HG03135 (cell line): ENCODE results near the gene GDE1.
A peak's percentile ranks its signal among the peaks of the same experiment; 100 is the strongest.

Experiments used
- ATAC-seq: cut with Tn5 transposase; IDR thresholded peaks from one replicate; pipeline ENCODE4 v1.9.1; 2021; ENCODE audit warnings: mild to moderate bottlenecking, moderate library complexity; ENCODE audit not compliant: unreplicated experiment

GDE1 gene

DNA sequence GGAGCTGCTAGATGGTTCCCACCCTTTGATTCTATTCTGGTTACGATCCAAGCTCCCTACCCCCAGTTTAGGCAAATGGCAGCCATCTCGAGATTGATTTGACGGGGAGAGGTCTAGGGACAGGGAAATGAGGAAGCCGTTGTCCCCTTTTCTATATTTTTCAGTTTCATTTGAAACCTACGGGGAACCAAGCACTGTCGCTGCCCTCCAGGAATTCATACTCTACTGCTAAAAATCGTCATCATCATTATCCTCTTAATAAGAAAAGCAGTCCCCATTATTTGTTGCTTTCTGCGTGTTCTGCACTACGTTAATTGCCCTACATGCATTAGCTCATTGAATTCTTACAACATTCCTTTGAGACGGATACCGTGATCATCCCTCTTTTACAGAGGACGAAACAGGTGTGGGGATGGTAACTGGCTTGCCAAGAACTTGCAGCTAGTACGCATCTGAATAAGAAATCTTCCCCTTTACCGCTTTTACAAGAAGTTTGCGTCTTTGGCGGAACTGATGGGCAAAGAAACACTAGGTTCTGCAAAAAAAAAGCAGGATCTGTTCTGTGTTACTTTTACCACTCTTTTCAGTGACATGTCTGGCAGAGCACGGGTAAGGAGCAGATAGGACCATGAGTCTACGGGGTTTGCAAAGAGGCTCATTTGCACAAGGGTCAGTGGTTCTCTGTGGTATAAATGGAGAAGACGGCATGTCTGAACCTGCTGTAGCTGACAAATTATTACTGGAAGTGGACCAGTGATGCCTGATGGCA lies 2.9 kb upstream of the GDE1 start:
- no peak for ATAC-seq

DNA sequence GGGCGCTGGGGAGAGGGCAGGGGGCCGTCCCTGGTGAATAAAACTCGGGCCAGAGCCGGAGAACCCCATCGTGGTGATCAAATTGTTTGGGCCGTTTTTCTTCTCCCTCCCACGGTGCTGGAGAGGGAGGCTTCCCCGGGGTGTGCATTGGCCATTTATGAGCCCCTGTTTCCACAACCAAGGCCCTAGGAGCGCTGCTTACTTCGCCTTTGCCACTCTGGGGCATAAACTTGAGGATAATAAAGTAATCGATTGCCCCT lies 2.4 kb upstream of the GDE1 start:
- no peak for ATAC-seq

DNA sequence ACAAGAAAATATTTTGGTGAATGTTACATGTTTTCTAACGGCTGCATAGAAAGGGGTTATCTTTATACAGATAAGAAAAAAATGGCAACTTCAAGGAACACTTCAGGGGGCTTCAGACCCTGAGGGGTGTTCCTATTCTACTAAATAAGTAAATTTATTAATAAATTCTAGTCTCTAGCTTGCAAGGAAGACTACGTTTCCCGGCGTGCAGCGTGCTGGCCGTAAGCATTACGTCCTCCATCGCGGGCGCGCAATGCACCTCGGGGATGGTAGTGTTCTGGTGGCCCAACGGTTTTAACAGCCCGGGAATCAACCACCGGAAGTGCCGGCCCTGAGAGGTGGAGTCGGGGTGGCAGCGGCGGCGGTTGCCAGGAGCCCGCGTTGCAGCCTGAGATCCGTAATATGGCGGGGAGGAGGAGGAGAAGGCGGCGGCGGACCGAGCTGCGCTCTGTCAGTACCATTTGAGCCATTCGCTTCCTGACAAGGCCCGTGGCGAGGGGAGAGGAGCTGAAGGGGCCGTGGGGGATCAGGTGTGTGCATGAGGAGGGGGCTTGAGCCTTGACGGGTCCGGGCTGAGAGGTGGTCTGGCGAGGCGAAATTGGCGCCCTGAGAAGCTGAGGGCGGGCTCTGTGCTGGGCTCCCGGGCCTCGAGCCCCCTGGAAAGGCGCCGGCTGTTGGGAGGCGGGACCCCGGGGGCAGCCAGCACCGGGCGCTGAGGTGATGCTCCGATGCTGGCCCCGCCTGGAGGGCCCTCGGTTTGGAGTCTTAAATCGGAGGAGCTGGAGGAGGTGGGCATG lies 1.9 kb upstream of the GDE1 start, which contains the start of gene CCP110:
CCP110 (plus strand) TSS at position 384 of the 797 bp plus-strand sequence. CDS start 3,940 bp downstream, outside the sequence.
- peak; percentile 72 for ATAC-seq

DNA sequence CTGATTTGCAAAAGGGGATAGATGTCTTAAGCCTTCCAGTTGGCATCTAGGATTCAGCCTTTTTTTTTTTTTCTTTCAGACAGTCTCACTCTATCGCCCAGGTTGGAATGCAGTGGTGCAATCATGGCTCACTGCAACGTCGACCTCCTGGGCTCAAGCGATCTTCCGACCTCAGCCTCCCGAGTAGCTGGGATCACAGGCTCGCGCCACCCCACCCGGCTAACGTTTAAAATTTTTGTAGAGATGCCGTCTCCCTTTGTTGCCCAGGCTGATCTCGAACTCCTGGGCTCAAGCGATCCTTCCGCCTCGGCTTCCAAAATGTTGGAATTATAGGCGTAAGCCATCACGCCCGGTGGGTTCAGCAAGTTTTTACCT lies 1.3 kb upstream of the GDE1 start:
- no peak for ATAC-seq

DNA sequence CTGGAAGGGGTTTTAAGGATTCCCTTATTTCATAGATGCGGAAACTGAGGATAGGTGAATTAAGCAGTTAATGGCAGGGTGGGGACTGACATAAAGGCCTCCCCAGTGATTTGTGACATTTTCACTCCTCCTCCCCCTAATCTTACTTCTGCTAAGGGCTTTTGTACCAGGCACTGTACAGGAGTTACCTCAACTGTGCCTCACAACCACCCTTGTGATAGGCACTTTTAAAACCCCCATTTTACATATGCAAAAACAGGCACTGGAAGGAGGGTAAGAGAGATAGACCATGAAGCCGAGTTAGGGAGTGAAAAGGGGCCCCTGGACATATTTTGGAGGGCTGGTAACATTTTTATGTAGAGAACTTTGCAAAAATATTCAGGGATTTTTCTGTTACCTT lies 862 bp upstream of the GDE1 start:
- ATAC-seq, result no peak

DNA sequence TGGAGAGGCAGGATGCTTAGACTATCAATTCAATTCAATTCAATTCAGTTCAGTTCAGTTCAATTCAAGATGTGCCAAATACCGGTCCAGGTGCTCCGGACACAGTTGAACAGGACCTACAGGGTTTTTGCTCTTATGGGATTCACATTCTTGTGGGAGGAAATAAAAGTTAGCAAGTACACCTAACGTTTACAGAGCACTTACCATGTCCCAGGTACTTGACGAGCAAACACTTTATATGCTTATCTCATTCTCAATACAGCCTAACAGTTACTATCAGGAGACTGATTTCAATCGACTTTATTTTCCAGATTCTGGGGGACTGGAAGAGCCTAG lies 467 bp upstream of the GDE1 start:
- ATAC-seq, result no peak

DNA sequence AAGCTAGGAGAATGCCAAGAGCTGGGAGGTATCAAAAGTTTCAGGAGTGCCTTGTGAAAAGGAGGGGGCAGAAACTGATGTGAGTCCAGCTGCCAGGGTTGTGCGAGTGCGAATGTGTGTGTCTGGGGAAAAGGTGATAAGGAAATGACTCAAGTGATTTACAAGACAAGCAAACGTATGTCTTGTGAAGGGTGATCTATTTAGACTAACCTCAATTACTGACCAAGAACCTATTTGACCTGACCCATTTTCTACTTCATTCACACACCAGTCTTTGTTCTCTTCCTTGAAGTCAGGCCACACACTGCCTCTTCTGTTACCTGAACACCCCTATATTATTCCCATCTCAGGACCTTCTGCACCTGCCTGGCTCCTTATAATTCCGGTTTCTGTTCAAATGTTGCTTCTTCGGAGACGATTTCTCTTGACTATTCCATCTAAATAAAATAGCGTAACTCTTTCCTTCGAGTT lies 1.0 kb downstream of the GDE1 start:
- ATAC-seq, result no peak

DNA sequence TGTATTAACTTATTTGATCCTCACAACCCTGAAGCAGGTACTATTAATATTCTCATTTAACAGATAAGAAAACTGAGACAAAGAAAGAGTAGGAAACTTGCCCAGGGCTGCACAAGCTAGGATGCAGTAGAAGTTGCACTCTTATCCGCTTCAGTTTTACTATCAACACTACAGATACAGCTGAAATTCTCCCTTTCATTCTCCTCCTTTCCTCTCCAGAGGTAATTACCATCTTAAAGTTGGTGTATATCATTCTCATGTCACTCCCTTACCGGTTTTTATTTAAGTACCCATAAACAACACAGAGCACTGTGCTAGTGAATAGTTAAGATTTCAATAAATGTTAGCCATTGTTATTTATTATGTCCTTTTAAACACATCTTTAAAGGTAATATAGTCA lies 3.5 kb downstream of the GDE1 start:
- ATAC-seq, result no peak

DNA sequence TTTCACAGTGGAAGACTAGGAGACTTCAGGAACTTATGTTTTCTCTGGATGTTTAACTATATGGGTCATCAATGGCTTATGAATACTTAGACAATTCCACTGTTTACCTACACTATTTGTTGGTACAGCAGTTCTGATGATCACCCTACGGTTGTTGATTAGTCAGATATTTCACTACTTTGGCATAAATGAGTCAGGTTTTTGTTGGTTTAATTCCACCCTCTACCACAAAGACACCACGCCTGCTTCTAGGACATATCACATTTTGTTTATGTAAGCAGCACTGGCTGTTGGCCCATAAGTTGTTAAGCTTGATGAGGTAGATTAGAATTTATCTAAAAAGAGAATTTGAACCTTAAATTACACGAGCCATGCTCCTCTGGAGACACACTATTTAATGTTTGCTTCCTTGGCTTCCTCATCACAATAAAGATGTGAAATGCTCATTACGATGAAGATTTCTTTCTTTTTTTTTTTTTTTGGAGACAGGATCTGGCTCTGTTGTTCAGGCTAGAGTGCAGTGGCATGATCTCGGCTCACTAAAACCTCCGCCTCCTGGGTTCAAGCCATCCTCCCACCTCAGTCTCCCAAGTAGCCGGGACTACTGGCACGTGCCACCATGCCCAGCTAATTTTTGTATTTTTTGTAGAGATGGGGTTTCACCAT lies 4.3 kb downstream of the GDE1 start:
- no peak for ATAC-seq

DNA sequence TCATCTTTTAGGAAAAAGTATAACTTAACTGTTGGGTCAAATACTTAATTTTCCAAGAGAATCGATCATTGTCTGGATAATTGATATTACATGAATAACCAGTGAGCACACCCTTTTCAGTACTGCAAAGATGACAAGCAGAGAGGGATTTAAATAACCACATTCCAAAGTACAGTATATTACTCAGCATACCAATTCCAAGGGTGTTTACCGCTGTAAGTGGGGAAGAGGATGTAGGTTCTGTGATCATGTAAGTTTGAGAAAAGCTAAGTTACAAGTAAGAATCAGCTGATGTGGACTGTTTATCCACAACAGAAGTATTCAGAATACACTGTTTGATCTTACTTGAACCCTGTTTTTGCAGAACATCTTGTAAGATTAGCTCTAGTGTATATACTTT lies 6.1 kb downstream of the GDE1 start:
- no peak for ATAC-seq

DNA sequence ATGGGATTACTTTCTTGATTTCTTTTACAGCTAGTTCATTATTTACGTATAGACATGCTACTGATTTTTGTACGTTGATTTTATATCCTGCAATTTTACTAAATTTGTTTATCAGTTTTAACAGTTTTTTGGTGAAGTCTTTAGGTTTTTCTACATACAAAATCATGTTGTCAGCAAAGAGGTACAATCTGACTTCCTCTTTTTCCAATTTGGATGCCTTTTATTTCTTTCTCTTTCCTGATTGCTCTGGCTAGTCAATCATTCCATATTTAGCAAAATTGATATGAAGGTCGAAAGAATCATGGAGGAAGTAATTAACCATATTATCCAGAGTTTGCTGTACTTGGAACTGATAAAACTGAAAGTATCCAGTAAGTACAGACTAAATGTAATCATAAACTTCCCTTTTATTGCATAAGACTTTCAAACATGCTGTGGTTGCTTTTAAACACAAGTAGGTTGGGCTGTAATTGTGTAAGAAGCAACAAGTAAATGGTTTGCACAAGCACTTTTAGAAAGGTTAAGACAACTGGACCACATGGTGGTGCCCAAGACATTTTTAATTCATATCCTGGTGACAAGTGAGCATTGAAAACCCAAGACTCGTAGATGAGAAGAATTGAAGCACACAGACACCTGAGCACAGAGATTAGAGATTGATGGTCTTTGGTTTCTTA lies 8.4 kb downstream of the GDE1 start:
- no peak for ATAC-seq

DNA sequence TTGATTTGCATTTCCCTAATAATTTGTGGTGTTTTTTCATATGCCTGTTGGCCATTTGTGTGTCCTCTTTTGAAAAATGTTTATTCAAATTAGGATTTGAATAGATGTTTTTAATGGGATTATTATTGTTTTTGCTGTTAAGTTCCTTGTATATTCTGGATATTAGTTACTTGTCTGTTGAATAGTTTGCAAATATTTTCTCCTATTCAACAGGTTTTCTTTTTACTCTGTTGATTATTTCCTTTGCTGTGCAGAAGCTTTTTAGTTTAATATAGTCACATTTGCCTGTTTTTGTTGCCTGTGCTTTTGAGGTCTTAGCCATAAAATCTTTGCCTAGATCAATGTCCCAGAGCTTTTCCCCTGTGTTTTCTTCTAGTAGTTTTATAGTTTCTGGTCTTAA lies 9.6 kb downstream of the GDE1 start:
- no peak for ATAC-seq

DNA sequence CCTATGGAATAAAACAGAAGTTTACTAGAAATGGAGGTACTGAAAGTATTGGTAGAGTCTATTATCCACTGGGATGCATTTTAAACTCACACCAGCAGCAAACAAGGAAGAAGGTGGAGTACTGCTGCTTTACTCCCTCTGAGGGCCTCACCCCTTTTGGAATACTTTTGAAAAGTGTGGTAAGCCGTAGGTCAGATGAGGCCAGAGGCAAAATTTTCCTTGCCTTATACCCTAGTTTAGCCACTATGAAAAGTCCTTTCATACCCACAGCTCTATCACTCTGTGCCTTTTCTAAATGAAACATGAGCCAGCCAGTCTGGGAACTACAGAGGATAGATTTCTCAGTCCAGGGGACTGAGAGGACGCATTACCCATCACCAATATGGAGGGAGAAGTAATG lies 14.0 kb downstream of the GDE1 start:
- no peak for ATAC-seq

DNA sequence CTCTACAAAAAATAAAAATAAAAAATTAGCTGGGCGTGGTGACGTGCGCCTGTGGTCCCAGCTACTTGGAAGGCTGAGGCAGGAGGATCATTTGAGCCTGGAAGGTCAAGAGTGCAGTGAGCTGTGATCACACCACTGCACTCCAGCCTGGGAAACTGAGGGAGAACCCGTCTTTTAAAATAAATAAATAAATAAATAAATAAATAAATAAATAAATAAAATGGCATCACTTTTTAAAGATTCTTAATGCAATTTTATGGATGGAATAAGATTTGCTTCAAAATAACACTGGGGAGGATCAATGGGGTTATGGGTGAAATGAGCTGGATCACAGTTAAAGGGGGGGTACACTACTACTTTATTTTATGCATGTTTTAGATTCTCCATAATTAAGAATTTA lies 14.9 kb downstream of the GDE1 start:
- no peak for ATAC-seq

DNA sequence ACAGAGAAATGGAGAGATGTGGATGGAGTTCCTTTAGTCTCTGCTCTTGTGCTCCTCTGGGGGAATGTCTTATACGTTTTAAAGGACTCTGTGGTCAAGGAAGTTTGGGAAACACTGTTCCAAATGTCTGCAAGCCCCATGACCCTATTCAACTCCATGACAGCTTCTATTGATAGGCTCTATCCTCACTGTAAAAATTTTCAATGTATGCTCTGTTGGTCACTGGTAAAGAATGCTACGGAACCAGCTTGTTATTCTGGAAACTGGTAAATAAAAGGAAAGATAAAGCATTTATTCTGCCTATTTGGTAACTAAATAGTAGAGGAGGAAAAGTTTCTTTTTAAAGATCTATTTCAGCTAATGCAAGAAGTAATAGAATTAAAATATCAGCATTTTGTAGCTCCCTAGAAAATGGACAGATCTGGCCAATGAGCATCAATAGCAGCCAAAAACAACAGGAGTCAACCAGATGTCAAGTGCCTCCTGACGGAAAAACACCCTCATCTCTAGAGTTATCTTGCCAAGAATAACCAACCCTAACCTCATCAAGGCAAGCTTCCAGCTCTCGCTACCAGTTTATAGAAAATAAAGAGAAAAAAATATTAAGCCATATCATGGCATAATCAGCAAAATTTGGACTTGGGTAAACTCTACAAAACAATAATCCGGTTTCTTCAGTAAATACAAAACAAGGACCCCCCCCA lies 16.1 kb downstream of the GDE1 start:
- no peak for ATAC-seq

DNA sequence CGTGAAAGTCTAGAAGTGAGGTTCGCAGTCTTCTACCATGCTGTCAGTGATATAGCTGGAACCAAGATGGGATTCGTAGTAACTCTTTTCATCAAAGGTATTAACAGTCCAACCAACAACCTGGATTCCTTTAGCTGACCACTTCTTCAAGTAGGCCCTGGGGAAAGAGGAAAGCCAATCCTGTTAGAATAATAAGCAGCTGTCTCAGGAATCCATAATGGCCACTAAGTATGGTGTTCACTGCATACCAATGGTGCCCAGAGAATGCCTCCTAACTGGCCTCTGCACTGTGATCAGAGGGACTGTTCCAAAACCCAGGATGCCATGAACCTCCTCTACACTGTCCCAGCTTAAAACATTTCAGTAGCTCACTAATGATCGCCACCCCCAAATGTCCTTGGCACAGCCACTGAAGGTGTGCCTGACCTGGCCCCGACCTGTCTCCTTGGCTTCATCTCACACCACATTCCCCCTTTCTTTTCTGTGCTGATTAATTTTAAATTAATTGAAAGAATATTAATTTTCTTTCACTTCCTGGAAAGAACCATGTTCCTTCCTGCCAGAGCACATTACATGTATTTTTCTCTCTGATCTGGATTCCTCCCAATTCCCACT lies 18.3 kb downstream of the GDE1 start:
- no peak for ATAC-seq

DNA sequence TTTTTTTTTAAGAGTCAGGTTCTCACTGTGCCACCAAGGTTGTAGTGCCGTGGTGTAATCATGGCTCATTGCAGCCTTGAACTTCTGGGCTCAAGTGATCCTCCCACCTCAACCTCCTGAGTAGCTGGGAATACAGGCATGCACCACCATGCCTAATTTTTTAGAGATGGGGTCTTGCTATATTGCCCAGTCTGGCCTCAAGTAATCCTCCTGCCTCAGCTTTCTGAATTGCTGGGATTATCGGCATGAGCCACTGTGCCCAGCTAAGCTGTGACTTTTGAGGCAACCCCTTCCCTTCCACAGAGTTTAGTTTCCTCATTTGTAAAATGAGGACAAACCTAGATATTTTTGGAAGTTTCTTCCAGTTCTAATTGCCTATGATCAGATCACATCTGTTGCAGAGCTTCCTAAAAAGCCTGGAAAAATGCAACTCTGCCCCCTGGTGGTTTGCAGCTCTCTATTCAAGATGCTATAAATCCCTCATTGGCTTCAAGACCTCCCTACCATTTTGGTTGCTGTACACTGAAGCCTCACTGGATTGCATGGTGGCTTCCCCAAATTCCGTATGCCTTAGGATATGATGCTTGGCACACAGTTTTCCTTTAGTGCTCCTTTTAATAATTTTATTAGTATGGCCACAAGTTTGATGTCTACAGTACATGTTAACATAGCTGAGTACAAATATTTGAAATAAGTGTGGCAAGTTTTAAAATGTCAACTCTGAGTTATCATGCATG lies 19.3 kb downstream of the GDE1 start:
- ATAC-seq, result no peak

DNA sequence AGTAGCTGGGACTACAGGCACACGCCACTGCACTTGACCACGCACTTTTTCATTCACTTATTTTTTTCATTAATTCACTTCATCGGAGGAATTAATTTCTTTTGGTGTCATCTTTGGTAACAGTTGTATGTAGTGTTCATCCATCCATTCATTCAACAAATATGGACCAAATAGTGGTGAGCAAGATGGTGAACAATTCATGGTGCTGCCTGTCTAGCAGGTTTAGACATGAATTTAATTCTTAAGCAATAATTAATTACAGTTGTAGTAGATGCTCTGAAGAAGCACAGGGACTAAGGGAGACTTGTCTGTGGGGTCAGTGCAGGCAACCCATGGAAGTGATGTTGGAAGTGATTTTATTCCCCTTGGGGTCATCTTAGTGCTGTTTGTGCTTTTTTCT lies 22.4 kb downstream of the GDE1 start:
- ATAC-seq, result no peak

DNA sequence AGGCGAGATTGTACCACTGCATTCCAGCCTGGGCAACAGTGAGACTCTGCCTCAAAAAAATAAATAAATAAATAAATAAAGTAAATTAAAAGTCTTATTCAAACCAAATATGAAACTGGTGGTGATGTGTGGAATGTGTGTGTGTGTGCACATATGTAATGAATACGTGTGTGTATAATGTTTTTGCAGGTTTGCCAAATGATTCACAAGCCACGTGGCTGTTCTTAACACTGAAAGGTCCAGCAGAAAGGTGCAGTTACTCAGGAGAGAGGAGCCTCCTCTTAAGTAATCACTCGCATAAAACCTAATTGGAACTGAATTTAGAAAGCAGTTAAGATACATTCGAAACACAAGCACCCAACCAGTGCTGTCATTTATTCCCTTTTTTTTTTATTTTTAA lies 22.9 kb downstream of the GDE1 start:
- no peak for ATAC-seq

DNA sequence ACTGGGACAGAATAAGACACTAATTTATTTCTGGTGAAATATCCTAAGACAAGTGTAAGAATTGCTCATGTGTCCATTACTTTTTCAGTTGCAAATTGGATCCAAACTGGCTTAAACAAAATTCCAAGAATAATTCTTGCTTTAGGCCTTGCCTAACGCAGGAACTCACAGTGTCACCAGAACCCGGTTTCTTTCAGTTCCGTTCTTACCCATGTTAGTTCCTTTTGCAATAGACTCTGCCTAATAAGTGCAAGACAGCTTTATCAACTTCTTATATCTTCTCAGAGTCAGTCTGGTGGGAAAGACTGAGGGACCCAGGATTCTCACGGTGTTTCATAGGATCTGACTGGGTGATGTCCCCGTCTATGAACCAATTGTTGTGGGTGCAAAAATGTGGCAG lies 24.7 kb downstream of the GDE1 start:
- ATAC-seq, result no peak
